Measurements from ENCODE around the gene FCN3. TPM values are rescaled to one million over a fixed set of nuclear protein-coding genes. Genes with fewer than 3 reads are reported as not detected.
A peak's percentile ranks its signal among the peaks of the same experiment; 100 is the strongest.
"Not testable (repeated sequence)": the region's sequence is repeated elsewhere in the genome, so short reads cannot be mapped to it uniquely, and the experiment has no call there.

Gene FCN3
- total RNA-seq: 32.2 TPM
- long read RNA-seq, transcript FCN3-201 (8 exons, 1,030 nt): major isoform, 29 of 42 reads
- long read RNA-seq, partial matches to known transcripts: 4 of 42 reads
- long read RNA-seq, other reads (novel, unspliced or antisense): 5 of 42 reads

GRCh38 chr1:27374362-27375086, at the start of gene FCN3:
Gene FCN3 (minus strand): TSS chr1:27374824. CDS start chr1:27374818, 6 bp downstream.
- DNase-seq (ENCODE audit: low spot score): no peak
- intact Hi-C loops (cut with DNase I): no loop called here

DNA sequence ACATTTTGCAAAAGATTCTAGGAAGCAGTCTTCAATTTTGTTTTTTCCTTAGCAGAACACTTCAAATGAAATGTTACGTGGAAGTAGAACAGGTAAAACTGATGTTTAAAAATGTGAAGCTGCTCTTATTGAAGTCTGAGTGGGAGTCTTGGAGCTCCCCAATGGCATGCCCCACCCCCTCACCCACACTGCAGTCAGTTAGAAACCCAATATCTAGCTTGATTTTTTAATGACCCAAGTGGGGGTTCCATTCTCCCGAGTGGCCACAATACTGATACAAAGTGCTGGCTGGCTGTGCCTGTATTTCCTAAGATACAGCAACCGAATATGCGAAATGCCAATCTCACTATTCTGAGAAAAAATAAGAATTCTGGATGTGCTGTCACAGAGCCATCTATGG, 49.1 kb upstream of the FCN3 start:
- intact Hi-C loops (cut with DNase I): no loop called here
- DNase-seq (ENCODE audit: low spot score): no peak

GRCh38 chr1:27418326-27419185, 43.9 kb upstream of the FCN3 start:
- DNase-seq (ENCODE audit: low spot score): no peak
- intact Hi-C loops (cut with DNase I): no loop called here

- intact Hi-C loops (cut with DNase I): loop anchor here (2.0 kb wide), 2 partner anchors 139 to 187 kb away; partner anchors contain the start of gene AHDC1
- no peak for DNase-seq (ENCODE audit: low spot score)
Observed at GRCh38 chr1:27417713-27418112, 43.1 kb upstream of the FCN3 start.

DNA sequence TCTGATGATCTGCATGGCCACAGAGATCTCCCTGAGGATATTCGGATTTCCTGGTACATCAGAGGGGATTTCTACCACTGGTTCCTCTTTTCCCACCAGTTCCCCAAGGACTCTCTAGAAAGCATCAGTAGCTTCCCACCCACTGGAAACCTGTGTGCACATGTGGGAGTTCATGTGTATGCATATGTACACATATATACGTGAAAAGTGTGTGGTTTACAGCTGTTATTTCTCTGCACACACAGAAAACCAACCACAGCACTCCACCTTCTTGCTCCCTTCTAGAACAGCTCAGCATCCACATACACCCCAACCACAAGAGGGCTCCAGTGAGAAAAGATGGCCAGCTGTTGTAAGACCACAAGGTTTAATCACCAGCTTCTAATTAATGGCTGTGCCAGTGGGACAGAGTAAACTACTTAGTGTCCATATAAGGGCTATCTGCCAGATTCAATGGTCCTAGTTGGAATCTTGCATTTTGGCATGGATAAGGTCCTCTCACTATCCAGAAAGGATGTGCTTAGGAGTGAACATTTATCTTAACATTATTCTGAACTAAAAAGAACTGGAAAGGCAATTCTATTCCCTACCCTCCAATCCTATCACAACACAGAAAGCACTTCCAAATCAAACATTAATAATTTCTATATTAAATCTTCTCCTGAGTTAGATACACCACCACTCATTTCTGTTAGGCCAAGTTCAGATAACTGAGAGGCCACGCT, 41.9 kb upstream of the FCN3 start:
- DNase-seq (ENCODE audit: low spot score): no peak
- intact Hi-C loops (cut with DNase I): loop anchor here (2.0 kb wide), 2 partner anchors 140 to 188 kb away; partner anchors contain the start of gene AHDC1

DNA sequence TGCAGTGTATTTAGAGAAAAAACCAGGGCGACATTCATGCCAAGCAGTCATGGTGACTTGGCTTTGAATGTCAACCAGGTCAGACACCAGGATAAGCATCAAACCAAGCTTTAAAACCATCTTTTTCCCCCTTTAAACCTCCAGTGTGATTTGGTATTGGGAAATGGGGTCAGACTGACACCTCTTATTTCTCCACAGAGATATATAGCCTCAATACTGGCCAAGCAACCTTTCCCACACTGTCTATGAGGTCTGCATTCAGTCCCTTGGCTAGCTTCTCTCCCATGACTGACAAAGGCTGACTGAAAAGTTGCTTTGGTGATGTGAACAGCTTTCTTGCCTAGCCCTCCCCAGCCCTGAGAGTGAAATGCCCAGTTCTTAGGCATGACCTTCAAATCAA, 39.5 kb upstream of the FCN3 start:
- intact Hi-C loops (cut with DNase I): no loop called here
- DNase-seq (ENCODE audit: low spot score): no peak

- intact Hi-C loops (cut with DNase I): no loop called here
- no peak for DNase-seq (ENCODE audit: low spot score)
Observed at GRCh38 chr1:27413004-27413403, 38.4 kb upstream of the FCN3 start.

GRCh38 chr1:27412502-27412901, 37.9 kb upstream of the FCN3 start:
- DNase-seq (ENCODE audit: low spot score): no peak
- intact Hi-C loops (cut with DNase I): no loop called here

- intact Hi-C loops (cut with DNase I): no loop called here
- no peak for DNase-seq (ENCODE audit: low spot score)
Observed at GRCh38 chr1:27410709-27411108, 36.1 kb upstream of the FCN3 start.

DNA sequence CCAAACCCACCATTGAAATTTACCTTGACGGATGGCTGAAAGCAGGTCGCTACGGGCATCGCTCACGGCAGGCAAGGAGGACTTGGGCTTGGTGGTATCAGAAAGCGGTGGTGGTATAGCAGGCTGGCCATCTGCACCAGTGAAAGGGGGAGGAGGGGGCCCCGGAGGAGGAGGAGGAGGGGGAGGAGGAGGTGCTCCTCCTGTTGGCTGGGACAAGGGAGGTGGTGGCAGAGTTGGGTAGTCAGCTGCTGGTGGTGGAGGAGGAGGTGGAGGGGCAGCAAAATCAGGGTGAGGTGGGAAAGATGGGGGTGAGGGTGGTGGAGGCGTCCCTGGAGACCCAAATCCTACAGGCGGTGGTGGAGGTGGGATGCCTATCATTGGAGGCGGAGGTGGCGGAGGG, 35.0 kb upstream of the FCN3 start:
- intact Hi-C loops (cut with DNase I): no loop called here
- DNase-seq (ENCODE audit: low spot score): no peak

DNA sequence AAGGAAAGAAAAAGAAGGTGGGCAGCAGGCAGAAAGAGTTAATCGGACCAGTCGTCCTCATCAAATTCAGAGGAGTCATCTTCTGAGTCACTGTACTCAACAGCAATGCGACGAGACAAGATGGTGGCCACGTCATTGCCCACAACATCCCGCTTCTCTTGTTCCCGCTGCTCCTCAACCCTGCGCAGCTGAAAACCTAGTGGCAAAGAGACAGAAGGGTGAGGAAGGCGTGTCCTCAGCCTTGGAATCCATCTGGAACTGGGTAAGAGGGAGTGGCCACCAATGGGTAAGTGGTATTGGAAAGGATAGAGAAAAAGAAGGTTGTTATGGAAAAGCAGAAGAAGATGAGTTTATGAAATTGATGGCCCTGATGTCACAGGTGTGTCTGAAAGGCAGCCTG, 33.5 kb upstream of the FCN3 start:
- no peak for DNase-seq (ENCODE audit: low spot score)
- intact Hi-C loops (cut with DNase I): no loop called here

DNA sequence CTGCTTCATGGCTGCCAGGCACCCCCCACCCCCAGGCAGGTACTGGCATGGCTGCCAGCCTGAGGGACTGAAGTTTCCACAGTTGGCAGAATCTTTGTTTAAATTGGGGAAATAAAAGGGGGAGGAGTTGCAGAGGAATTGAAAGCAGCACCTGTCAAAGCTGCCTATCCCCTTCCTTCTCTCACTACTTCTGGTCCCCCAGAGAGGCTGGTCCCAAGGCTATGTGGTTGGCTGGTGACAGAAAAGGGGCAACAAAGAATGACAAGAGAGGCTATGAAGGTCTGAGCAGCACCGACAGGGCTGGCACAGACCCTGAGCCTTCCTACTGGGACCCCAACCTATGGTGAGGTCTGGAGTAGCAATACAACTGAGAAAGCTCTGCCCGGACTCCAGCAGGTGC, 32.2 kb upstream of the FCN3 start:
- DNase-seq (ENCODE audit: low spot score); intact Hi-C loops (cut with DNase I): not testable (repeated sequence)

GRCh38 chr1:27406362-27406680, 31.7 kb upstream of the FCN3 start:
- intact Hi-C loops (cut with DNase I): no loop called here
- DNase-seq (ENCODE audit: low spot score): no peak

DNA sequence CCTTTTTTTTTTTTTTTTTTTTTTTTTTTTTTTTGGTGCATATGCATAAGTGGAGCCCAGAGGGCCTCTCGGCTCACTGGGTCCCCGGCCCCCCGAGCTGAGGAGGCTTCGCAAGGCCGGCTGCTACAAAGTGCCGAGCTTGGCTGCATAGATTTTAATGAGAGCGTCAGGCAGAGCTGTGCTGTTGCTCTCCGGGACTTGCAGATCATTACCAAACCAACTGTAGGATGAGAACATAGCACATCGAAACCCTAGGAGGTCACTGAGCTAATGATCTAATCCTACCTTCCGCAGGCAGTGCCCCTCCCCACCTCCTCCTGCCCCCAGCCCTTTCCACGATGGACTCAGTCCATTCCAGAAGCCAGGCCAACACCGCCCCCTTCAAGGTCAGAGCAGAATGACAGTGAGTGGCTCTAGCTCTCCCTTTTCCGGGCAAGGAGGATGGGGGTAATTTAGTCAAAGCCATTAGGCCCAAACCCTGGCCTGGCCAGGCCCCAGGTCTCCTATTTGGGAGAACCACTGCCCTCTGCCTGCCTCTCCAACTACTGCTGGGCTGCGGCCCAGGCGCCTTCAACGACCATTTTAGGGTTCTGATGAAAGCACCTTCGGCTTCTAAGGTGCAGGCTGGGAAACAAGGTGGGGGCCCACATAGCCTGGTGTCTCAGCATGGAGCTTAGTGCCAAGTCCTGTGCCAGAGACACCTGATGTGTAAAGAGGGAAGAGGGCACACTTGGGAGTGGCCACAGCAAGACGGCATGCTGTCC, 31.2 kb upstream of the FCN3 start:
- DNase-seq (ENCODE audit: low spot score): not testable (repeated sequence)
- intact Hi-C loops (cut with DNase I): loop anchor here (2.0 kb wide), 1 partner anchor 149 kb away; no protein-coding TSS in a partner anchor

DNA sequence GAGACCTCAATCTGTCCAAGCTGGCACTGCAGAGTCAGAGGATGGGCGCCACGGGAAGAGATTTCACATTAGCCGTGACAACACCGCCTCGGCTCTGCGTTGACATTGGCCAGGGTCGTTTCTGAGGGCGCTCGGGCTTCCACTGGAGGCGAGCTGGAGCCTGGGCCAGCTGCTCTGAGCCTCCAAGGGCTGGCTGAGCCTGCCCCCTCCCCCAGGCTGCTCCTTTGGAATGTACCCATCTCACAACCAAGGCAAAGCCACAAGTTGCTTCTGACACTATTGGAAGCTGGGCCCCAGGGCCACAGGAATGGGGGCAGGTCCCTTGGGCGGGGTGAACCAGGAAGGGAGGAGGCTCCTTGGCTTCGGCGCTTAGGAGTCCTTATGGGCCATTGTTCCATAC, 30.4 kb upstream of the FCN3 start:
- intact Hi-C loops (cut with DNase I): loop anchor here (2.0 kb wide), 1 partner anchor 150 kb away; no protein-coding TSS in a partner anchor
- no peak for DNase-seq (ENCODE audit: low spot score)

GRCh38 chr1:27403931-27404330, 29.3 kb upstream of the FCN3 start:
- intact Hi-C loops (cut with DNase I): loop anchor here (2.0 kb wide), 1 partner anchor 151 kb away; no protein-coding TSS in a partner anchor
- DNase-seq (ENCODE audit: low spot score): no peak

GRCh38 chr1:27403065-27403726, 28.6 kb upstream of the FCN3 start:
- intact Hi-C loops (cut with DNase I): no loop called here
- DNase-seq (ENCODE audit: low spot score): peak; percentile 83

DNA sequence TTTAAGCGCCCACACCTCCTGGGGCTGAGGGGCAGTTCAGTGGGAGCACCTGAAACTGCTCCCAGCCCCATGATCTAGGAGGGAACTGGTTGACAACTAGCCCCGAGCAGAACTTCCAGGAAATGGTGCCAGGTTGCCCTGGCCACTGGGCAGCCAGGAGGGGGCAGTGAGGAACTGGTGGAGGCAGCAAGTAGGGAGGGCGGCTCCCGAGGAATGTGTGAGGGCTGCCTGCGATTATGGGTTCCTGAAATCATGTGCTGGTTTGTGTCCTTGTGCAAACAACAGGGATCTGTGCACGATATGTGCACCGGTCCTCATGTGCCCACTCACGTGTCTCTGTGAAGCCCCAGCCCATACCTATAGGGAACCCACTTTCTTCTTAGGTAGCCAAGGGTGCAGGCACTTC, 27.7 kb upstream of the FCN3 start:
- intact Hi-C loops (cut with DNase I): no loop called here
- peak; percentile 87 for DNase-seq (ENCODE audit: low spot score)

DNA sequence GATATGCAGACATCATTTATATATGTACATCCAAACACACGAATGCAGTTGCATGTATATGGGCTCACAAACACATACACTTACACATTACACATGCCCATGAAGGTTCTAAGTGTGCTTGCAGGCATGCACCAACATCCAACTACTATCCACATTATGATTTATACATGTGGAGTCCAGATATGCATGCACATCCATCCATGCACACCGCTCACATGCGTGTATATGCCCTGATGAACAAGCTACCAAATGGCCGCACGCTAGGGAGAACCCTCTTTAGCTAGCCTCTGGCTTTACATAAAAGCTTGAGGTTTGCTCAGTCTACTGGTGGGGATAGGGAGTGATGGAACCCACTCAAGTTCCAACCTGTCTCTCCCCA, 26.3 kb upstream of the FCN3 start:
- intact Hi-C loops (cut with DNase I): no loop called here

More for the DNA sequence above, 26.3 kb upstream of the FCN3 start:
- DNase-seq (ENCODE audit: low spot score): no peak
